Lower leg skin (tissue), 4 donors: ENCODE measurements around the gene SRP68. TPM values are rescaled to one million over a fixed set of nuclear protein-coding genes. Genes with fewer than 3 reads are reported as not detected.

Experiments
- DNase-seq, 2 donors: peaks; one replicate each; pipeline ENCODE4 v3.0.0-alpha.2; 2019; ENCODE audit warnings: low spot score in 2 of 2
- H3K4me3 ChIP-seq: fragments of 200-600 bp; sonication (generic); 2 replicates; pipeline ENCODE4 v1.5.1; 2017; ENCODE audit warnings: mild to moderate bottlenecking, low read depth; ENCODE audit not compliant: poor library complexity, severe bottlenecking
- POLR2A ChIP-seq, 2 donors: fragments of 450-650 bp; IDR thresholded peaks; one replicate each; pipeline ENCODE4 v1.6.1; 2016 to 2017; ENCODE audit warnings: antibody characterized with exemption in 2 of 2, mild to moderate bottlenecking in 1 of 2, moderate library complexity in 1 of 2
- WGBS, 2 donors: methylation state at CpG; one replicate each; pipeline ENCODE4 v1.1.5; 2018; 5-methylcytosine and 5-hydroxymethylcytosine counted together
- intact Hi-C: fragments of 100-400 bp; cut with DNase I; formaldehyde crosslinking; loops from one replicate; pipeline ENCODE4 v1.15.0; 2023; ENCODE audit warnings: low total_unique reads
- microRNA-seq, 2 donors: library from miRNA; unstranded; fragments of <30 nt; microRNA quantifications; one replicate each; pipeline ENCODE4, GENCODE V29; 2016; ENCODE audit warnings: borderline replicate concordance in 2 of 2, borderline number of aligned reads in 1 of 2
- total RNA-seq, 4 donors: library from RNA; depleted of rRNA; stranded (reverse); fragments of >200 nt; gene quantifications; one replicate each; pipeline ENCODE4 v1.1.0, GENCODE V29; 2016
- TF ChIP-seq, protein P1 (sequence below), 3 donors: fragments of 450-650 bp; IDR thresholded peaks; one replicate each; pipeline ENCODE4 v1.5.1; 2016; ENCODE audit warnings: antibody characterized with exemption in 3 of 3, mild to moderate bottlenecking in 3 of 3, moderate library complexity in 2 of 3

Gene SRP68
- total RNA-seq, 4 donors from 2014 or later, result 67.2 to 76.5 (median 72.3) TPM

- no peak overlapping the region for H3K4me3 ChIP-seq
- no peak for TF ChIP-seq POLR2A (IDR thresholded peaks at IDR 0.05)
- TF ChIP-seq, protein P1, sequence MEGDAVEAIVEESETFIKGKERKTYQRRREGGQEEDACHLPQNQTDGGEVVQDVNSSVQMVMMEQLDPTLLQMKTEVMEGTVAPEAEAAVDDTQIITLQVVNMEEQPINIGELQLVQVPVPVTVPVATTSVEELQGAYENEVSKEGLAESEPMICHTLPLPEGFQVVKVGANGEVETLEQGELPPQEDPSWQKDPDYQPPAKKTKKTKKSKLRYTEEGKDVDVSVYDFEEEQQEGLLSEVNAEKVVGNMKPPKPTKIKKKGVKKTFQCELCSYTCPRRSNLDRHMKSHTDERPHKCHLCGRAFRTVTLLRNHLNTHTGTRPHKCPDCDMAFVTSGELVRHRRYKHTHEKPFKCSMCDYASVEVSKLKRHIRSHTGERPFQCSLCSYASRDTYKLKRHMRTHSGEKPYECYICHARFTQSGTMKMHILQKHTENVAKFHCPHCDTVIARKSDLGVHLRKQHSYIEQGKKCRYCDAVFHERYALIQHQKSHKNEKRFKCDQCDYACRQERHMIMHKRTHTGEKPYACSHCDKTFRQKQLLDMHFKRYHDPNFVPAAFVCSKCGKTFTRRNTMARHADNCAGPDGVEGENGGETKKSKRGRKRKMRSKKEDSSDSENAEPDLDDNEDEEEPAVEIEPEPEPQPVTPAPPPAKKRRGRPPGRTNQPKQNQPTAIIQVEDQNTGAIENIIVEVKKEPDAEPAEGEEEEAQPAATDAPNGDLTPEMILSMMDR (IDR thresholded peaks at IDR 0.05), result no peak
- intact Hi-C loops, result no loop called here
- no peak for DNase-seq
- WGBS, 2 donors, result 88 to 95% methylated on average over 5 to 9 of the region's 9 CpGs
These were observed 74.0 kb downstream of the SRP68 start for GRCh38 chr17:75998327-75998795.

DNA sequence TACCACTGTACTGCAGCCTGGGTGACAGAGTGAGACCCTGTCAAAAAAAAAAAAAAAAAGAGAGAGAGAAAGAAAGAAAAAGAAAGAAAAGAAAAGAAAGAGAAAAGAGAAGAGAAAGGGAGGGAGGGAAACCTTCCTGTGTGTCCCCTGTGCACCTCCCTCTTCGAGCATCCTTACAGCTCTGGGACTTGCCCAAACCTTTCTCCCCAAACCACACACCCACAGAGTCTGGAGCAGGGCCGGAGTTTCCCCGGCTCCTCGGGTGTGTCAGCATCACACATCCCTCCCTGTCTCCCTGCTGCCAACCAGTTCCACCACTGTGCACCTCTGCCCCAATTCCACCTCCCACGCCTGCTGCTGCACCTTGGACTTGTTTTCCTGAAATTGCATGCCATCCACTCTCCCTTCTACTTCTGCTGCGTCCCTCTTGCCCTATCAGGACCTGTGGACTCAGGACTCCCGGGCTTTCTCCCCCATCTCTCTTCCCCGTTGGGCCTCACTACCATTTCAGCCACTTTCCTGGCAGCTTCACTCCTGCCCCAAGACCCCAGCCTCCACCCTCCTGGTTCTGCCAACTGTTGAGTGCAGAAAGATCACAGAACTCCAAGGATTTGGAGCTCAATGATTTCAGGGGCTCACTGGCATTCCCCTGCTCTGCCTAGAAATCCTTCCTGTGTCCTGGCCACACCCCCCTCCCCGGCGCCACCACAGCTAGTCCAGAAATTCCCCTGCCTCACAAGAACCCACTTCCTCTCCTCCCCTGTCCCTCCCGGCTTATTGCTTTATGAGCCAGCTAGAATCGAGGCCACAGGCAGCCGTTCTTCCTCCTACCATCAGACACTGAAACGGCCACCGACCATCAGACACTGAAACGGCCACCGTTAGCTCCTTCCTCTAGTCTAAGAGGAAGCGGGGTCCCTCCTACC is 75.4 kb downstream of the SRP68 start:
- 18 to 25% methylated on average over 18 of the region's 18 CpGs for WGBS, 2 donors
- H3K4me3 ChIP-seq, result no peak overlapping the region
- no peak for TF ChIP-seq POLR2A (IDR thresholded peaks at IDR 0.05)
- TF ChIP-seq, protein P1 (IDR thresholded peaks at IDR 0.05), result no peak
- intact Hi-C loops, result no loop called here
- DNase-seq, result peak in 1 of 2 donors; percentile 65

- no peak overlapping the region for H3K4me3 ChIP-seq
- TF ChIP-seq POLR2A (IDR thresholded peaks at IDR 0.05), result no peak
- TF ChIP-seq, protein P1 (IDR thresholded peaks at IDR 0.05), result no peak
- 91% methylated on average over 7 of the region's 7 CpGs for WGBS, 2 donors
- intact Hi-C loops, result no loop called here
- DNase-seq, result no peak
These were observed 76.9 kb downstream of the SRP68 start for GRCh38 chr17:75995385-75995925.

GRCh38 chr17:75994802-75995370 is 77.4 kb downstream of the SRP68 start:
- intact Hi-C loops, result no loop called here
- H3K4me3 ChIP-seq, result no peak overlapping the region
- no peak for DNase-seq
- TF ChIP-seq, protein P1 (IDR thresholded peaks at IDR 0.05), result no peak
- no peak for TF ChIP-seq POLR2A (IDR thresholded peaks at IDR 0.05)
- 86 to 87% methylated on average over 5 of the region's 5 CpGs for WGBS, 2 donors

- DNase-seq, result no peak
- 95 to 98% methylated on average over 9 of the region's 9 CpGs for WGBS, 2 donors
- TF ChIP-seq POLR2A (IDR thresholded peaks at IDR 0.05), result no peak
- TF ChIP-seq, protein P1 (IDR thresholded peaks at IDR 0.05), result no peak
- H3K4me3 ChIP-seq, result no peak overlapping the region
- intact Hi-C loops, result no loop called here
These were observed 80.9 kb downstream of the SRP68 start for GRCh38 chr17:75991396-75991795.

Small RNA genes within 50 kb of the gene (microRNA-seq; reads per million reads assigned to microRNA genes)
- gene MIR6868, result 1.1 to 2.0 reads per million in 2 donors

Other genes starting within 250 kb of the SRP68 start
- 1 to 10 TPM; 5.0 to 9.1 (median 7.6) TPM for gene UNC13D, start 228.1 kb downstream of the SRP68 start, total RNA-seq
- 100 to 1,000 TPM in 2 of 4 donors, 10 to 100 TPM in 2; 74.2 to 149 (median 93.8) TPM for gene WBP2, start 217.2 kb downstream of the SRP68 start, total RNA-seq
- 10 to 100 TPM; 33.2 to 62.5 (median 41.5) TPM for gene TRIM47, start 193.9 kb downstream of the SRP68 start, total RNA-seq
- 10 to 100 TPM; 23.1 to 36.3 (median 32.2) TPM for gene TRIM65, start 175.6 kb downstream of the SRP68 start, total RNA-seq
- 10 to 100 TPM; 36.5 to 64.7 (median 49.0) TPM for gene MRPL38, start 167.6 kb downstream of the SRP68 start, total RNA-seq
- 10 to 100 TPM; 20.4 to 23.8 (median 22.4) TPM for gene FBF1, start 131.5 kb downstream of the SRP68 start, total RNA-seq
- gene ACOX1, start 93.4 kb downstream of the SRP68 start, total RNA-seq, result 100 to 1,000 TPM in 1 of 4 donors, 10 to 100 TPM in 3; 71.2 to 102 (median 81.3) TPM
- gene TEN1, start 93.3 kb downstream of the SRP68 start, total RNA-seq, result 10 to 100 TPM; 43.7 to 57.9 (median 49.7) TPM
- 1 to 10 TPM; 2.7 to 8.4 (median 4.5) TPM for gene CDK3, start 71.7 kb downstream of the SRP68 start, total RNA-seq
- gene EVPL, start 45.2 kb downstream of the SRP68 start, total RNA-seq, result 100 to 1,000 TPM; 285 to 514 (median 315) TPM
- under 1 TPM in 2 of 4 donors, not detected in 2; 0.17 to 0.97 TPM for gene GALR2, start 2.3 kb upstream of the SRP68 start, total RNA-seq
- gene ZACN, start 6.7 kb upstream of the SRP68 start, total RNA-seq, result not detected
- gene EXOC7, start 31.3 kb upstream of the SRP68 start, total RNA-seq, result 10 to 100 TPM; 52.5 to 78.4 (median 72.3) TPM
- 1 to 10 TPM; 1.2 to 2.4 (median 1.8) TPM for gene FOXJ1, start 68.7 kb upstream of the SRP68 start, total RNA-seq
- 1 to 10 TPM in 3 of 4 donors, under 1 TPM in 1; 0.83 to 2.4 (median 1.4) TPM for gene RNF157, start 168.0 kb upstream of the SRP68 start, total RNA-seq
- 10 to 100 TPM; 21.3 to 50.9 (median 28.6) TPM for gene UBALD2, start 192.8 kb upstream of the SRP68 start, total RNA-seq
- 1 to 10 TPM in 3 of 4 donors, under 1 TPM in 1; 0.88 to 3.3 (median 1.8) TPM for gene QRICH2, start 235.8 kb upstream of the SRP68 start, total RNA-seq